ENCODE measurements around the gene TANK. TPM values are rescaled to one million over a fixed set of nuclear protein-coding genes. Genes with fewer than 3 reads are reported as not detected.

The TANK gene
- polyA plus RNA-seq, 3 donors: 52.1 to 65.6 (median 54.1) TPM

DNA sequence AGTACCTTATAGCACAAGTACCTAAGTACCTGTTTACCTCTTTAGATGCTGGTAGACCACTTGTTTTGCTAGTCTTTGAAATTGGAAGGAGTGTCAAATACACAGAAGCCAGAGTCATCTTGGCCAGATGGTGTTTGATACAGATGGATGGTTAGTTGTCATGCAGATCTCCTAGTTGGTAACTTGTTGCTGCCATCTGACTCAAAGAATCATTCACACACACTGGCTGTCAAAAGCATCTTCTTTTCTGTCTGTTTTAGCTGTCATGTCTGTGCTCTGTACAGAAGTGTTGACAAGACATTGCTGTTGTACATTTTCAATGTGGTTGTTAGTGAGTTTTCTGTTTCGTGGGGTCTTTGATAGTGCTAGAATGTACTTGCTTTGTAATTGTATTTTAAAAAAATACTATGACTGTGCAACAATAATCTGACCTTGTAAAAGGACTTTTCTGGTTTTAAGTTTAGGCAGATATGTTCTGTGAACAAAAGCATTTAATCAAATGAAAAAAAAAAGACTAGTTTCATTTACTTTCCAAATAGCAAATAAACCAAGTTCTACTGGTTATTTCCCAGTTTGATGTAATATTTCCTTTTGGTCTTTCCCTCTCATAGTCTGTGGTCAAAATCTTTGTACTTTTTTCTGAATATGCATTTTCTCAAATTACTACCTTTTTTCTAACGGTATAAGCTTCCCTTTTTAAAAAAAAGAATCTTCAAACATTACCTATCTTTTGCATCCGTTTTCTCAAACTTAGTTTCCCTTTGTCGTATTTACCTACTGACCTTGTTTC is 39.9 kb downstream of the TANK start:
- no peak for DNase-seq (ENCODE audit: extremely low read depth in 1 of 11, low read depth in 9 of 11, low spot score in 4 of 11)

DNA sequence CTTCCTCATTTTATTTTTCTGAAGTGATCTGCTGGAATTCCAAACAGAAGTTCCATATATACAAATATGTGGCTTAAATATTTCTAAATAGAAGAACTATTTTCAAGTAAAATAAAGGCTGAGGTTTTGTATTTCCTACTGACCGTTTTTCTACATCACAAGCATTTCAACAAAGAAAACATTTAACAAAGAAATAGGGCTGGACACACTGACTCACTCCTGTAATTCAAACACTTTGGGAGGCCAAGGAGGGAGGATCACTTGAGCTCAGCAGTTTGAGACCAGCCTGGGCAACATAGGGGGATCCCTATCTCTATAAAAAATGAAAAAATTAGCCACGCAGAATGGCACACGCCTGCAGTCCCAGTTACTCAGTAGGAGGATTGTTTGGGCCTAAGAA is 44.6 kb downstream of the TANK start:
- no peak for DNase-seq (ENCODE audit: extremely low read depth in 1 of 11, low read depth in 9 of 11, low spot score in 4 of 11)

DNA sequence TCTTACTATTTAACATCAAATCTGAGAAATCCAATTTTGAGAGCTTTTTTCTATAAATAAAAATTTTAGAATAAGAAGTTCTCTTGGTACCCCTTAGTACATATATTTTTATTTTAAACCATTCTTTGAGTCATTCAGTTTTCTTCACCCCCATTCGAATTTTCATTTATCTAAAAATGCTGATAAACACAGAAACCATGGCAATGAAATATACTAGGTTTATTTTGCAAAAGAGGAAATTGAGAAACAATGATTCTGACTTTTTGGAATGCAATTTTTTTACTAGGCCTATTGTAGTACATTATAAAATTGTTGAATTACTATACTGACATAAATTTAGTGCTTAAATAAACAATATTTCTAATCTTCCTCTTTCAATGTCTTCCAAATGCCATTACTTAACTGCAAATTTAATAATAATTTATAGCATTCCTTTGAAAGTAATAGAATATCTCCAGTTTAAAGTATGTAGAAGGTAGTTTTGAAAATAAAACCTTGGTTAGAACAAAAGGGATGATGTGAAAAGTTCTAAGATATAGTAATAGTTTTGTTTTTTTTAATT is 46.3 kb downstream of the TANK start:
- DNase-seq (ENCODE audit: extremely low read depth in 1 of 11, low read depth in 9 of 11, low spot score in 4 of 11): no peak

DNA sequence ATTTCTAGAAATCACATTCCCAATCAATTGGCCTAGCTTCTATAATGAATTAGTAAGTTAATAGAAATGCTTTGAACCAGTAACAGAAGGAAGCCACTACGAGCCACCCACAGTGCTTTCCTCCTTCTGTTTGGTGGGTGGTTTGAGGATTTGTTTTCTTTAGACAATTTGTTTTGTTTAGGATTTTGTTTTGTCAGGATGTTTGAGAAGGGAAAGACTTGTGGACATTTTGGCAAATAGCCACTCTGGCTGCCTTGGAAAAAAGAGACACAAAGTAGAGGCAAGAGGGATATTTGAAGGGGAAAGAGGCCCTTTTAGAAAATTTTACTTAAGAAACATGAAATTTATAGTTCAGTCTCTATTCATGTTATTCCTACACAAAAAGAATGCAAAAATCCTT is 47.7 kb downstream of the TANK start:
- DNase-seq (ENCODE audit: extremely low read depth in 1 of 11, low read depth in 9 of 11, low spot score in 4 of 11): no peak

DNA sequence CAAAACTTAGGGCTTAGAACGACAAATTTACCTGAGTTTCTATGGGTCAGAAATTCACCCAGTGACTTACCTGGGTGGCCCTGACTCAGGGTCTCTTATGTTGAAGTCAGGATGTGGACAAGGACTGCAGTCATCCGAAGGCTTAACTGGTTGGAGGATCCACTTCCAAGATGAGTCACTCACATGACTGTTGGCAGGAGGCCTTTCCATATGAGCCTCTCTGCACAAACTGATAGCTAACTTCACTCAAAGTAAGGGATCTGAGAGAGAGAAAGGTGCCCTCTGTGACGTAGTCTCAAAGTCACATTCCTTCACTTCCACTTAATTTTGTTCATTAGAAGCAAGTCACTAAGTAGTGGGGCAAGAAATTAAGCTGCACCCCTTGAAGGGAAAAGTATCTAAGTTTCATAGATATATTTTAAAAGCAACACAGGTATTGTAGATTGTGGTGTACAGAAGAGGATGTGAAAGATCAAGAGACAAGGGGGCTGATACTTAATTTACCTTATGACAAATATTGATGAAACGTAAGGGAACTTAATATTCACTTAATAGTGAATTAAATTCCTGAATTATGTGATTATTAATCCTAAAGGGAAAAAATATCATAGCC is 48.4 kb downstream of the TANK start:
- DNase-seq (ENCODE audit: extremely low read depth in 1 of 11, low read depth in 9 of 11, low spot score in 4 of 11): no peak

DNA sequence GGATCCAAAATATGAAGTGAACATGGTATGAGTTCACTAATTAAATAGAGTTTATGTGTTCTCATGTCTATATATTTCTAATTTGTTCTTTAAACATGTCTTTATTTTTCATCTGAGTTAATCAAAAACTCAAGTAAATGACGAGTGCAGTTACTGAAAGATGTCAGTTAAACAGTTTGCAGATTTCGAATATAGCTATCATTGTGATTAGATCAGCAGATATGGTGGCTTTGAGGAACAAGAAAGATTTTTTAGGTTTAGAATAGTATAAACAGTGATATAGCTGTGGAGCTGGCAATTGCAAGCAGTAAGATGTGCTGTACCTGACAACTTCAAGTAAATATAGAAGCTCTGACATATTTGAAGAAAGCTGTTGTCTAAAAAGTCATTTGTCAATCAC is 49.7 kb downstream of the TANK start:
- no peak for DNase-seq (ENCODE audit: extremely low read depth in 1 of 11, low read depth in 9 of 11, low spot score in 4 of 11)

DNA sequence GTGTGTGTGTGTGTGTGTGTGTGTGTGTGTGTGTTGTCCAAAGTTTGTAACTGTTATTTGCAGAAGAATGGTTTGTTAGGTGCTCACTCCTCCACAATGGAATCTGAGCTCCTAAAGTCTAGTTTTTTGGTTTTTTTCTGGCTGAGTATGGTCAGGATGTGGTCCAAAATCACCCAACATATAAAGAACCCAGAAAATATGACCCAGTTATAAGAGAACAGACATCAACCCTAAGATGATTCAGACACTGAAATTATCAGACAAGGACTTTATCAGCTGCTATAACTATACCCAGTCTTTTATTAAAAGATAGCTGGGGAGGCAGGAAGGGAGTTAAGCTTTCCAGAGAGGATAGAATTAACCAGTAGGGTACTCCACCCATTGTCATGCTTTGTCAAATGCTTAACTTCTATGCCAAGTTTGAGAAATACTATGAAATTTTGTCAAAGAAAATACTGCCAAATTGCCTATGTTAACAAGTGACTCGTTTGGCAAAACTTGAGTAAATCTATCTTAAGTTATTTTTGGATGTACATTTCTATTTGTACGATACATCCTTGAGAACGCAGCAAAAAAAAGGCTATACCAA is 57.5 kb downstream of the TANK start:
- DNase-seq (ENCODE audit: extremely low read depth in 1 of 11, low read depth in 9 of 11, low spot score in 4 of 11): no peak

DNA sequence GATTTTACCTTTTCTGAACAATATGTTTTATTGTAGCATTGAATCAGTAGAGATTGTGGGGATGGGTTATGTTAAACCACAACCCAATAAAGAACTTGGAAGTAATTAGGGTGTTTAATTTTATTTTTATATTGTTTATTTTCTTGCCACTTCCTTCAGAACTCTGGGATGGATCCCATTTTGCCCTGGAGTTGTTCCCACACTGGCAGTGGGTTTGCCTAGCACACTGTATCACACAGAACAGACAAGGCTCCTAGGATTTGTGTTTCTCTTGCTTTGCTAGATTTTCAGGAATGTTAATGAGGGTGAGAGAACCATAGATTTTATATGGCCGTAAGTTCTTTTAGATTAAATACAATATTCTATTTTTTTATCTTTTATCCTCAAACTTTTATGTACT is 59.0 kb downstream of the TANK start:
- DNase-seq (ENCODE audit: extremely low read depth in 1 of 11, low read depth in 9 of 11, low spot score in 4 of 11): no peak

DNA sequence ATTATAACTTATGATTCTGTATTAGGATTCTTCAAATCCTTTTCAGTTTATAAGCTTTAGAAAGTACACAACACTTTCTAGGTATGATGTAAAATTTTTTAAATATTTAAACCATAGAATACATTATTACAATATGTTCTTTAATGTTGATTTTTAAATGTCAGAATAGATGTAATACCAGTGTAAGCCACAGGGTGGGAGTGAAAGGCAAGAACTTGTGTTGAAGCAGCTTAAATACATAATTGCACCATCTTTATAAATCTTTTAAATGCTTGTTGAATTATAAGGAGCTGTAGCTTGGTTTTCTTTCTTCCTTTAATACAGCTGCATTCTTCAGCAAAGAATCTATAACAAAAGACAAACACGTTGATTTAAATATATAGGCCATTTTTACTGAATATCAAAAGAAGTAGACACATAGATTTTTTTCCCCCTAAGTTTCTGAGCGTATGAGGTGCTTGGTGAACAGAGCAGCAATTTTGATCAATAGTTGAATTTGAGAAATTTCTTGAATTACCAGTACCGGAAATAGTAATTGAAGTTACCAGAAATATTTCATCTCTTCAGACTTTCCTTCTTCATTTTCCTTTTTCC is 63.0 kb downstream of the TANK start:
- no peak for DNase-seq (ENCODE audit: extremely low read depth in 1 of 11, low read depth in 9 of 11, low spot score in 4 of 11)

DNA sequence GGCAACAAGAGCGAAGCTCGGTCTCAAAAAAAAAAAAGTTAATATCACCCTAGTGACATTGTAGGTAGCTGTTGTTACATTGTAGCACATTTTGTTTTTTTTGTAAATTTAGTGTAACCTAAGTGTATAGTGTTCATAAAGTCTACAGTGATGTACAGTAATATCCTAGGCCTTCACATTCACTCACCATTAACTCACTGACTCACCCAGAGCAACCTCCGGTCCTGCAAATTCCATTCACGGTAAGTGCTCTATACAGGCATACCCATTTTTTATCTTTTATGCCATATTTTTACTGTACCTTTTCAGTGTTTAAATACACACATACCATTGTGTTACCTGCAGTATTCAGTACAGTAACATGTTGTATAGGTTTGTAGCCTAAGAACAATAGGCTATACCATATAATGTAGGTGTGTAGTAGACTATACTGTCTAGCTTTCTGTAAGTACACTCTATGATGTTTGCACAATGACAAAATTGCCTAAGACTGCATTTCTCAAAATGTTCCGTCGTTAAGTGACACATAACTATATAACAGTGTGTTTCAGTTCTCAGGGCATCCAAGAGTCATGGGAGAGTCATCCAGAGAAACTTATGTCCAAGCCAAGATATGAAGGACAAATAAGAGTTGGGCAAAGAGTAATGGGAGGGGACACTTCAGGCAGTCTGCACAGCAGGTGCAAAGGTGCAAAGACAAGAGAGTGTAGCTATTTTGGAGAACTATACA is 68.4 kb downstream of the TANK start:
- DNase-seq (ENCODE audit: extremely low read depth in 1 of 11, low read depth in 9 of 11, low spot score in 4 of 11): no peak

DNA sequence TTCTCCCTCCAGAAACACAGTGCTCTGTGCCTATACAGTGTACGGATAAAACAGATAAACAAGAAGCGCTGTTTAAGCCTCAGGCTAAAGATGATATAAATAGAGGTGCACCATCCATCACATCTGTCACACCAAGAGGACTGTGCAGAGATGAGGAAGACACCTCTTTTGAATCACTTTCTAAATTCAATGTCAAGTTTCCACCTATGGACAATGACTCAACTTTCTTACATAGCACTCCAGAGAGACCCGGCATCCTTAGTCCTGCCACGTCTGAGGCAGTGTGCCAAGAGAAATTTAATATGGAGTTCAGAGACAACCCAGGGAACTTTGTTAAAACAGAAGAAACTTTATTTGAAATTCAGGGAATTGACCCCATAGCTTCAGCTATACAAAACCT is 70.7 kb downstream of the TANK start:
- no peak for DNase-seq (ENCODE audit: extremely low read depth in 1 of 11, low read depth in 9 of 11, low spot score in 4 of 11)

DNA sequence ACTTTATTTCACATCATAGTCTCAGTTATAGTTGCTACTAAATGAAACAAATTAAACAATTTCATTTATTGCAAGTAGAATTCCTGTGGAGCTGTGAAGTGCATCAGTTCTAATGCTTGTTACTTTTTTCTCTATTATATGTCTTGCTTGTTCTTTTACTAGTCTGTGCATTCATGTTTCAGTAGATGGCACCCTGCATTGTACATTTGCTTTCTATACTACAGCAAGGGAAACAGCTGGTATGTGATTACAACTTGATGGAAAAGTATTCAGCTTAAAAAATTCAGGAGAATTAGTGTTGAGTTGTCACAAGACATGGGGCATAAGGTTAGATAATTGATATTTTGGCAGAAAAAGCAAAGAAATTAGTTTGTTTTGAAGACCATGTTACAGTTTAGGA is 72.3 kb downstream of the TANK start:
- DNase-seq (ENCODE audit: extremely low read depth in 1 of 11, low read depth in 9 of 11, low spot score in 4 of 11): no peak

DNA sequence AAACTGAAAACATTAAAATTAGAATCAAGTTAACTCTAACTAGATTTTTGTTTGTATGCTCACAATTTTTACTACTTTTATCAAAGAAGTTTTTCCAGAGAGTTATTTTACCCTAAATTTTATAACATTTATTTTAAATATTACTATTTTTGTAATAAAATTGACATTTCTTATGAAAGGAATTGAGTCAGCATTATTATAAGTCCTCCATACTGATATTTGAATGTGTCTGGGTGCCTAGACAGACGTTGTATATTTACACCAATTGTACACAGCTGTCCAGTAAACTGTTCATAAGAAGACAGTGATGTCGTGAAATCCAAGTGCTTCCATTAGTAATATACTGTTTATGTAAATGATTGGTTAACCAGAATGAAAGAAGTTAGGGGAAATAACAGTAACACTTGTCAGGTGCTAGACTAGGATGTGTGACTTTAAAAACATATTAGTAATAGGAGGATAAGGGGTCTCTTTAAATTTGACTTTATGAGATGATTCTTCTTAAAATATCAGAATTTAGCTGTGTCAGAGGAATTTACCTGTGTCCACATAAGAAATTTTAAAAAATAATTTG is 73.7 kb downstream of the TANK start:
- DNase-seq (ENCODE audit: extremely low read depth in 1 of 11, low read depth in 9 of 11, low spot score in 4 of 11): no peak

DNA sequence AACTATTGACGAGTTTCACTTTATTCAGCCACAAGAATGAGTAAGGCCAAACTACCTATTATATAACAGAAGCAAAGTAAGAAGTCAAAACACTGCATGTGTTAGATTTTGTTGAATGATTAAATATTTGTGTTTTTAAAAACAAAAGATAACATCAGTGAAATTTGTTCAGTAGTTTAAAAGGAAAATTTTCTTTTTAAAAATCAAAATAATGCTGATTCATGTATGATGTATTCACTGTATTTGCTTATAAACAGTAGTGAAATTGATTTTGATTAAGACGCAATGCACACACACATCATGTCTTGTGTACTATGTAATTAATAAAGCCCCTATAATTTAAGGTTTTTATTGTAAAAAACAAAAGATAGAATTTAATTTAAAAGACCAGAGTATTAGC is 74.4 kb downstream of the TANK start:
- DNase-seq (ENCODE audit: extremely low read depth in 1 of 11, low read depth in 9 of 11, low spot score in 4 of 11): no peak

DNA sequence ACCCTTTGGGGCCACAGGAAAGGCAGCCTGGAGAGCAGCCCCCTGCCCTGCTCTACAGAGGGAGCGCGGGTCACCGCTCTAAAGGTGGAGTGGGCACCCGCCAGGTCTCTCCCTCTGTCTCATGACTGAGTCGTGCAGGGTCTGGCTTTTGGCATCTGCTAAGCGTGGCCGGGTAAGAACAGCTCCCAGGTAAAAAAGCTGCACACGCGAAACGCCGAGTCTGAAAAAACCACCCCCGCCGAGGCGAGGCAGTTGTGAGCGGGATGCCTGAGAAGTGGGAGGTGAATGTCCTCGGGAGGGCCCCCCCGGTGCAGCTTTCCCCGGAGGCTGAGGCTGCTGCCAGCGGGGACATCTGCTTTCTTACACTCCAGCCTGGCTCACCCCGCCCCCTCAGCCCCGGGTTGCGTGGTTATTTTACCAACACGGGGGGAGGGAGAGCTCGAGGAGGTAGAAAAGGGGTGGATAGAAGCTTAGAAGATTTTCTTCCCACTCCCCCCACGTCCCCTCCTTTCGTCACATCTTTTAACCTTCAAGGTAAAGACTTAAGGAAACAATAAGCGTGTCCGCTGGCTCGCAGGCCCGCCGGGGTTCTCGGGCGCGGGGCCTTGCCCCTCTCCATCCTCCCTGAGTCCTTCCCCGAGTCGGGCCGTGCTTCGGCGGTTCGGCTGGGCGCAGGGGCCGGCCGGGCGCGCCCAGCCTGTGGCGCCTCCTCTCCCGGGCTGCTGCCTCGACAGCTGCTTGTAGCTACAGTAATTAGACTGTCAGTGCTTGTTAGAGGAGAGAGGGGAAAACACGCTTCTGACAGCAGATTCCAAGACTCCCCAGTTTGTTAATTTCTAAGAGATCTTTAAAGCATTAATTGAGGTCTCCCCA is 77.4 kb downstream of the TANK start:
- peak in 1 of 11 donors; percentile 18 for DNase-seq (ENCODE audit: extremely low read depth in 1 of 11, low read depth in 9 of 11, low spot score in 4 of 11)

DNA sequence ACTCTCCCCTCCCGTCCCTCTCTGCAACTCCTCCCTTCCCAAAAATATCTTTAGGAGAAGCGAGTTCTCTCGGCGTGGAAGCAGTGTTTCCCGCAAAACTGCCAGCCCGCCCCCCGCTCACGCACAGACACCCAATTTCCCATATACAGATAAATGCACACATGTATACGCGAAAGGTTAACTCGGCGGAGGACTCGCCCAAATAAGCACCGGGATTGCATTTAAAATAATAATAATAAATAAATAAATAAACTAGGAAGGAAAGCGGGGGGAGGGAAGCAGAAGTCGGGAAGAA is 78.0 kb downstream of the TANK start:
- DNase-seq (ENCODE audit: extremely low read depth in 1 of 11, low read depth in 9 of 11, low spot score in 4 of 11): no peak

DNA sequence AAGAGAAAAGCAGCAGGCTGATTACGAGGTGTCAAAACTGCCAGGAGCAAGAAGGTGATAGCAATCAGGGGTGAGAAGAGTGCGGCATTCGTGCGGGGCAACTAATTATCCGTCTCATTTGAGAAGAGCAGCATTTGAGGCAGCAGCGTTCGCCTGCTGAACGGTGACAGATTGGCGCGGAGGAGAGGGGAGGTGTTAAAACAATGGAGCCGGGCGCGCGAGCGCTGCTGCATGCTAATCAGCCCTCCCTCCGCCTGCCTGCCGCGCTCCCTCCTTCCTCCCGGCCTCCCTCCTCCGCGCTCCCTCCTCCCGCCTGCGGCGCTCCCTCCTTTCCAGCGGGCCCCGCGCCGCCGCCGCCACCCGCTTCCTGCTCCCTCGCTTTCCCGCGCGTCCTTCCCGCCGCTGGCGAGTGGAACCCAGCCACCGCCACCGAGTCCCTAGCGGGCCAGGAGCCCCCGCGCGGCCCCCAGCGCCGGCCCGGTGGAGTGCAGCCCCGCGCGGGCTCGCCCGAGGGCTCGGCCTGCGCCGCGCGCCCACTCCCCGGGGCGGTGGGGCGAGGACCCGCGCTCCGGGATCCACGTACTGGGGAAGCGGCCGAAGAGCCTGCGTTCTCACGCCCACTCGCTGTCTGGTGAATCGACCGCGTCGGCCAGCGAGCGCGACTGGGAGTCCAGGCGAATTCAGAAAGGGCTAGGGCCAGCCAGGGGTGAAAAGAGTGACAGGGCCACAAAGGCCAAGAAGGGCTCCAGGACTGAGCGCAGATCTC is 78.5 kb downstream of the TANK start:
- DNase-seq (ENCODE audit: extremely low read depth in 1 of 11, low read depth in 9 of 11, low spot score in 4 of 11): peak in 4 of 11 donors; percentile 43 to 50 (median 48)

Data from renal cortex interstitium (tissue), 11 donors.